HG03439 (cell line): Measurements from ENCODE around the gene CSH2.
"Not testable (repeated sequence)": the region's sequence is repeated elsewhere in the genome, so short reads cannot be mapped to it uniquely, and the experiment has no call there.

Source experiments
- ATAC-seq: cut with Tn5 transposase; IDR thresholded peaks from one replicate; pipeline ENCODE4 v1.9.1; 2021; ENCODE audit warnings: mild to moderate bottlenecking, moderate library complexity; ENCODE audit not compliant: unreplicated experiment

Gene CSH2

GRCh38 chr17:63896524-63897354 lies 23.3 kb upstream of the CSH2 start, which contains the start of gene CSH1:
Gene CSH1, minus strand, starts transcription at chr17:63896574. Its CDS starts 63 bp downstream, at chr17:63896511.
- not testable (repeated sequence) for ATAC-seq

DNA sequence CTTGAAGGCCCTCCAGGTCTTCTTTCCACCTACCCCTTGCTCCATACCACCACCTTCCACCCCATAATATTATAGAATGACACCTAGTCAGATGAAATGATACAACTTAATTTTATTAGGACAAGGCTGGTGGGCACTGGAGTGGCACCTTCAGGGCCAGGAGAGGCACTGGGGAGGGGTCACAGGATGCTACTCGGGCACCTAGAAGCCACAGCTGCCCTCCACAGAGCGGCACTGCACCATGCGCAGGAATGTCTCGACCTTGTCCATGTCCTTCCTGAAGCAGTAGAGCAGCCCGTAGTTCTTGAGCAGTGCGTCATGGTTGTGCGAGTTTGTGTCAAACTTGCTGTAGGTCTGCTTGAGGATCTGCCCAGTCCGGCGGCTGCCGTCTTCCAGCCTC lies 21.3 kb upstream of the CSH2 start:
- ATAC-seq = not testable (repeated sequence)

DNA sequence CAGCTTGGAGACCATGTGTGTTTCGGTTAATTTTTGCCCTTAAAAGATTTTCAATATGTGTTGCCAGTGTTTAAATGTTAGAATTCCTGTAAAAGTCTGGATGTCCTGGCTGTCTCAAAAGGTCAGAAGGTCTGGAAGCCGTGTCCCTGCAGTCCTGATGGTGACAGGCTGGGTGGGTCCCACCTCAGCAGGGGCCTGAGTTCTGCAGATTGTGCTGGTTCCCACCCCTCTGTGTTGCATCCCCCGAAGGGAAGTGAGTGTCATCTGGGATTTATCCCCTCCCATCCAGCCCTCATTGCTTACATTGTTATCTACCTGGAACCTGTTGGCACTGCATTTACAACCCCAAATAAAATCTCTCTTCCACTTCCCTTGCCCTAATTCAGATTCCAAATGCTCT lies 20.5 kb upstream of the CSH2 start:
- ATAC-seq = not testable (repeated sequence)

GRCh38 chr17:63892316-63893037 lies 19.0 kb upstream of the CSH2 start:
- not testable (repeated sequence) for ATAC-seq

GRCh38 chr17:63889026-63889848 lies 15.8 kb upstream of the CSH2 start:
- ATAC-seq = not testable (repeated sequence)

GRCh38 chr17:63885119-63885518 lies 11.6 kb upstream of the CSH2 start:
- ATAC-seq = not testable (repeated sequence)

- not testable (repeated sequence) for ATAC-seq
Observed at GRCh38 chr17:63882626-63883126, 9.2 kb upstream of the CSH2 start.

GRCh38 chr17:63881935-63882601 lies 8.6 kb upstream of the CSH2 start, which contains the start of gene GH2:
Gene GH2, minus strand, starts transcription at chr17:63881944. Its CDS starts 143 bp downstream, at chr17:63881801.
- ATAC-seq = no peak

DNA sequence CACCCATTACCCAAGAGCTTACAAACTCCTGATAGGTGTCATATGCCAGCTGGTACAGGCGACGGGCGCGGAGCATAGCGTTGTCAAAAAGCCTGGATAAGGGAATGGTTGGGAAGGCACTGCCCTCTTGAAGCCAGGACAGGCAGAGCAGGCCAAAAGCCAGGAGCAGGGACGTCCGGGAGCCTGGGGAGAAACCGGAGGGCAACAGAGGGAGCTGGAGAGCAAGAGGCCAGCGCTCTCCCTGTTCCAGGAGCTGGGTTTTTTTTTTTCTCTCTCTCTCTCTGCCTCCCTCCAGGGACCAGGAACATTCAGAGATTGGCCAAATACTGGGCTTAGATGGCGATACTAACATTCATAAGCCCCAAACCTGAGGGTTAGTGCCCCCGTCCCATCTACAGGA lies 7.9 kb upstream of the CSH2 start:
- ATAC-seq = not testable (repeated sequence)

DNA sequence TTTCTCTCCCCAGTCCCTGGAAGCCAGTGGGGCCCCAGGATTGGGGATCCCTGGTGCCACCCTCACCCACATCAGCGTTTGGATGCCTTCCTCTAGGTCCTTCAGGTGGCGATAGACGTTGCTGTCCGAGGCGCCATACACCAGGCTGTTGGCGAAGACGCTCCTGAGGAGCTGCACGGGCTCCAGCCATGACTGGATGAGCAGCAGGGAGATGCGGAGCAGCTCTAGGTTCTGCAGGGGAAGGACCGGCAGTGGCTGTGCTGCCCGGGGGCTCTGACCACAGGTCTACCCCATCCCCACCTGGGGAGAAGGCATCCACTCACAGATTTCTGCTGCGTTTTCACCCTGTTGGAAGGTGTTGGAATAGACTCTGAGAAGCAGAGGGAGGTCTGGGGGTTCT lies 7.2 kb upstream of the CSH2 start:
- no peak for ATAC-seq

DNA sequence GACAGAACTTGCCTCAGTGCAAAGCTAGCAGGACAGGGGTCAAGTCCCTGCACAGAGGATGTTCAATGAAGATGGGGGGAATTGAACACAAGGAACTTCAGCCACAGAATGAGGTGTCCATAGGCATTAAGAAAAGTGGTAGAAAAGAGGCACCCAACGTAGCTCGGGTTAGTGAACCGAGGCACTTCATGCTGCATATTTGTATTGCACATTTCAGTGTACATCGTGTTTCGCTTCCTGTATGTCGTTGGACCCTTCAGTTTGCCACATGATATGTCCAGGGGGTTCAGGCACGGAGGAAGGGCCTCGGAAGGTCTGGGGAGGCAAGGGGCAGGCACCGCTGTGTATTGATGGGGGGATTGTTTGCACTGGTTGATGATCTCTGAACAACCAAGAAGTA lies 4.9 kb upstream of the CSH2 start:
- ATAC-seq = not testable (repeated sequence)

- not testable (repeated sequence) for ATAC-seq
Observed at GRCh38 chr17:63874693-63875092, 1.2 kb upstream of the CSH2 start.

- ATAC-seq = not testable (repeated sequence)
Observed at GRCh38 chr17:63874061-63874626, 667 bp upstream of the CSH2 start.

- ATAC-seq = not testable (repeated sequence)
Observed at GRCh38 chr17:63871646-63872365, 1.7 kb downstream of the CSH2 start.

DNA sequence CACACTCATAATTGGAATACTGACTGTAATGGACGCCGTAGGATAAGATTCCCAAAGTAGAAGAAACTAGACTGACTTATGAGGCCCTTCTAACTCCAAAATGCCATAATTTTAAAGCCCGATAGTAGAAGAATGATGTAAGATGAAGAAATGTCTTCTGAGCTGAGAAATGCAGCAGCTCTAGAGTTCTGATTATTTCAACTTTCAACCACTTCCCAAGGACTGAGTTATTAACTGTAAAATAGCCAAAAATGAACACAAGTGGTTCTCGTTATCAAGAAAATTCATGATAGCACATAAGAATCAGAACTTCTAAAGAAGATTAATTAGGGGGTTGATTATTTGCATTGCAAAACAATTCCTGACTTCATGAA lies 3.2 kb downstream of the CSH2 start:
- ATAC-seq = not testable (repeated sequence)

DNA sequence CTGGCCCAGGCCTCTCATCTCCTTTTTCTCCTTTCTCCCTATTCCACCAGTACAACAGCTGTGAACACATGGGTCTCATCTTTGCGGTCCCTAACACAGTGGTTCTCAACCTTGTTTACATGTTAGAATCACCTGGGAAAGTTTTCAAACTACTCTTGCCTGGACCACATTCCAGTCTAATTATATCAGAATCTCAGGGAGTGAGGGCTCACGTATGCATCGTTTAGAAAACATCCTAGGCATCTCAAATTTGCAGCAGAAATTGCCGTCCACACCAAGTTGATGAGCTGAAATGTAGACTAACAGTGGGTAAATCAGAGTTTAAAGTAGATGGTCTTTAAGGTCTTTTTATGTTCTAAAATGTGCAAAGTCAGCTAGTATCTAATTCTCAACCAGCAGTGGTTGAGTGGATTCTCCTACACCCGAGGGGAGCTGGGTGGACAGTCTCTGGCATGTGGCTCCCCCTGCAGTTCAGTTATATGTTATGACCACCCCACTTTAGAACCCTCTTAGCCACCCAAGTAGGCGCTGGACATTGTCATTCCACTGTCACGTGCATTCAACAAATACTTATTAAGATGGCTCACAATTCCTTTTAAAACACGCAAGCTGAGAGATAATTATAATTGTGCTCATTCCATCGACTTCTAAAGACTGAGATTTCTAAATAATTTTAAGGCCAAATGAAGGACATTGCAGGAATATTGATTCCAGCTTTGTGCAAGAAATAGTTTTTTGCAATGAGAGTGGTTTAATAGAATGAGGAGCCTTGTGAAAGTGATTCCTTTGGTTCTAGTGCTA lies 3.8 kb downstream of the CSH2 start:
- ATAC-seq = not testable (repeated sequence)

DNA sequence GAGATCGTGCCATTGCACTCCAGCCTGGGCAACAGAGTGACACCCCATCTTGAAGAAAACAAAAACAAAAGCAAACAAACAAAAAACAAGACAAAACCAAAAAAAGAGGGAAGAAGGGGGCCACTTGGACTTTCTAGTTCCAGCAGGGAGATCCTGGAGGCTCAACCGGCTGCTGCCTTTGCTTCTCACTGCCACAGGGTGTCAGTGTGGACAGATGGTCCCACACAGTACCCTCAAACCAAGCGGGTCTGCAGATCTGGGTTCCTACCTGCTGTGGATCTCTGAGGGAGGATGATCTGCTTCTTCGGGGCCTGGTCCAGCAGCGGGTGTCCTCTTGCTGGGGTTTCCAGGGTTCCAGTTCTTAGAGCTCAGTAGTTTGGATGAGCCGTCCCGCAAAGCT lies 6.9 kb downstream of the CSH2 start:
- not testable (repeated sequence) for ATAC-seq

GRCh38 chr17:63859257-63859656 lies 14.2 kb downstream of the CSH2 start:
- no peak for ATAC-seq
